Endothelial cell (in vitro differentiated cells): ENCODE results near the gene GIT1. TPM values are rescaled to one million over a fixed set of nuclear protein-coding genes. Genes with fewer than 3 reads are reported as not detected.
A peak's percentile ranks its signal among the peaks of the same experiment; 100 is the strongest.

Experiments used
- DNase-seq: peaks from one replicate; pipeline ENCODE4 v3.0.0; 2021; ENCODE audit warnings: low spot score
- H3K27ac Mint-ChIP-seq: one replicate; pipeline ENCODE4 v1.8.0; 2021; ENCODE audit warnings: mixed read lengths, inconsistent platforms; ENCODE audit not compliant: unreplicated experiment
- H3K27me3 Mint-ChIP-seq: one replicate; pipeline ENCODE4 v1.8.0; 2021; ENCODE audit warnings: mild to moderate bottlenecking, moderate library complexity, mixed read lengths, inconsistent platforms; ENCODE audit not compliant: unreplicated experiment
- H3K36me3 Mint-ChIP-seq: one replicate; pipeline ENCODE4 v1.8.0; 2021; ENCODE audit warnings: mild to moderate bottlenecking, low read depth, mixed read lengths, inconsistent platforms; ENCODE audit not compliant: unreplicated experiment
- H3K4me1 Mint-ChIP-seq: one replicate; pipeline ENCODE4 v1.8.0; 2021; ENCODE audit warnings: mild to moderate bottlenecking, mixed read lengths, inconsistent platforms; ENCODE audit not compliant: unreplicated experiment
- H3K4me3 Mint-ChIP-seq: one replicate; pipeline ENCODE4 v1.8.0; 2021; ENCODE audit warnings: mild to moderate bottlenecking, mixed read lengths, inconsistent platforms; ENCODE audit not compliant: unreplicated experiment
- H3K9me3 Mint-ChIP-seq: one replicate; pipeline ENCODE4 v1.8.0; 2021; ENCODE audit warnings: mixed read lengths, inconsistent platforms; ENCODE audit not compliant: unreplicated experiment
- CTCF ChIP-seq: fragments of 200-600 bp; sonication (generic); IDR thresholded peaks from one replicate; pipeline ENCODE4 v1.5.0; 2021; ENCODE audit warnings: antibody characterized with exemption; ENCODE audit not compliant: unreplicated experiment
- total RNA-seq: library from RNA; stranded (reverse); fragmentation: NEBNext Ultra II Directional; extraction: Animal tissue kit (Norgen Biotek cat#: 25700); gene quantifications from one replicate; pipeline ENCODE4 v1.2.1, GENCODE V29; 2021; ENCODE audit not compliant: unreplicated experiment

GIT1 gene
- total RNA-seq, 1 donor from 2014 or later = 116 TPM

GRCh38 chr17:29615492-29616299 is 26.2 kb upstream of the GIT1 start:
- no peak for TF ChIP-seq CTCF
- peaks cover 4% of the 10 kb centered on the region for H3K36me3 Mint-ChIP-seq
- no peaks in the 10 kb centered on the region for H3K9me3 Mint-ChIP-seq
- peak; percentile 82 for DNase-seq
- H3K27ac Mint-ChIP-seq = no peak overlapping the region
- H3K4me3 Mint-ChIP-seq = peak overlapping the region; percentile 79
- peaks cover 15% of the 10 kb centered on the region for H3K4me1 Mint-ChIP-seq
- peaks cover 25% of the 10 kb centered on the region for H3K27me3 Mint-ChIP-seq

GRCh38 chr17:29615048-29615385 is 25.6 kb upstream of the GIT1 start:
- Mint-ChIP-seq H3K27me3 (peaks cover 24% of the 10 kb centered on the region), H3K36me3 (peaks cover 6% of the 10 kb centered on the region), H3K4me1 (peaks cover 15% of the 10 kb centered on the region), H3K27ac (no peak overlapping the region), H3K9me3 (no peaks in the 10 kb centered on the region), H3K4me3 (peak overlapping the region; percentile 79)
- no peak for DNase-seq
- no peak for TF ChIP-seq CTCF

- H3K27me3 Mint-ChIP-seq = peaks cover 21% of the 10 kb centered on the region
- H3K36me3 Mint-ChIP-seq = peaks cover 6% of the 10 kb centered on the region
- peak overlapping the region; percentile 79 for H3K4me3 Mint-ChIP-seq
- peaks cover 15% of the 10 kb centered on the region for H3K4me1 Mint-ChIP-seq
- DNase-seq = no peak
- H3K27ac Mint-ChIP-seq = no peak overlapping the region
- no peaks in the 10 kb centered on the region for H3K9me3 Mint-ChIP-seq
- TF ChIP-seq CTCF = no peak
Measured at GRCh38 chr17:29614349-29615047, 25.1 kb upstream of the GIT1 start.

GRCh38 chr17:29613856-29614255 is 24.4 kb upstream of the GIT1 start:
- no peak overlapping the region for H3K4me3 Mint-ChIP-seq
- H3K27ac Mint-ChIP-seq = no peak overlapping the region
- no peak for TF ChIP-seq CTCF
- DNase-seq = no peak
- peaks cover 21% of the 10 kb centered on the region for H3K27me3 Mint-ChIP-seq
- H3K4me1 Mint-ChIP-seq = peaks cover 15% of the 10 kb centered on the region
- no peaks in the 10 kb centered on the region for H3K9me3 Mint-ChIP-seq
- peaks cover 6% of the 10 kb centered on the region for H3K36me3 Mint-ChIP-seq

GRCh38 chr17:29613352-29613837 is 23.9 kb upstream of the GIT1 start:
- DNase-seq = peak; percentile 99
- H3K9me3 Mint-ChIP-seq = no peaks in the 10 kb centered on the region
- peaks cover 6% of the 10 kb centered on the region for H3K36me3 Mint-ChIP-seq
- TF ChIP-seq CTCF = peak; percentile 94
- no peak overlapping the region for H3K4me3 Mint-ChIP-seq
- H3K27me3 Mint-ChIP-seq = peaks cover 21% of the 10 kb centered on the region
- peaks cover 15% of the 10 kb centered on the region for H3K4me1 Mint-ChIP-seq
- H3K27ac Mint-ChIP-seq = no peak overlapping the region
